DMS153 (cell line): ENCODE results near the gene OGDHL.
"Not testable (repeated sequence)": the region's sequence is repeated elsewhere in the genome, so short reads cannot be mapped to it uniquely, and the experiment has no call there.

Experiments used
- DNase-seq: peaks from one replicate; lab custom pipeline; 2025; lab: John Stamatoyannopoulos, UW

Gene OGDHL

DNA sequence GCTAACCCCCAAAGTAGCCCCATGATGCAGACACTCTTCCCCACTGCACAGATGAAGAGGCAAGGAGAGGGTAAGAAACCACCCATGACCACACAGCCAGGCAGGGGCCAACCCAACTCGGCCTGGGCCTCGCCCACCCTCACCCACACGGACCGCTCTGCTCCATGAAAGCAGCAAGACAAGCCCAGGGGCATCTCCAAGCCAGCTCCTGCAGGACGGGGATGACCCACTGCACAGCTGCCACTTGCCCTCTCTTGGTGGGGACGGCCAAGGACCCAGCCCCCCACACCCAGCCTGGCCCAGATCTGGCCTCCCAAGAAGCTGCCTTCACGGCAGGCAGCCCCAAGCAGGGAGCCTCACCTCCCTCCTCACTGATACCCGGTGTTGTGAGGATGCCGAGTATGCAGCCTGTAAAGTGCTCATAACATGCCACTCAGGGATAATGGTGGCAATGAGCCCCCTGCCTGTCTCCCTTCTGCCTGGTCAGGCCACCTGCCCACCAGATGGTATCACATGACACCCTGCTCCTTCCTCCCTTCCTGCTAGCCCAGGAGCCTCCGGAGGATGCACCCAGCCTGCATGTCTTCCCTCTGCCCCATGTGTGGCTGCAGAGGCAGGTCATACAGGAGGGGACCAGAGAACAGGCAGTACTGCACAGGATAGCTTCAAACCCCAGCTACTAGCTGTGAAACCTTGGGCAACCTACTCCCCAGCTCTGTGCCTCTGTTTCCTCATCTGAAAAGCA is 23.3 kb downstream of the OGDHL start:
- DNase-seq: no peak

DNA sequence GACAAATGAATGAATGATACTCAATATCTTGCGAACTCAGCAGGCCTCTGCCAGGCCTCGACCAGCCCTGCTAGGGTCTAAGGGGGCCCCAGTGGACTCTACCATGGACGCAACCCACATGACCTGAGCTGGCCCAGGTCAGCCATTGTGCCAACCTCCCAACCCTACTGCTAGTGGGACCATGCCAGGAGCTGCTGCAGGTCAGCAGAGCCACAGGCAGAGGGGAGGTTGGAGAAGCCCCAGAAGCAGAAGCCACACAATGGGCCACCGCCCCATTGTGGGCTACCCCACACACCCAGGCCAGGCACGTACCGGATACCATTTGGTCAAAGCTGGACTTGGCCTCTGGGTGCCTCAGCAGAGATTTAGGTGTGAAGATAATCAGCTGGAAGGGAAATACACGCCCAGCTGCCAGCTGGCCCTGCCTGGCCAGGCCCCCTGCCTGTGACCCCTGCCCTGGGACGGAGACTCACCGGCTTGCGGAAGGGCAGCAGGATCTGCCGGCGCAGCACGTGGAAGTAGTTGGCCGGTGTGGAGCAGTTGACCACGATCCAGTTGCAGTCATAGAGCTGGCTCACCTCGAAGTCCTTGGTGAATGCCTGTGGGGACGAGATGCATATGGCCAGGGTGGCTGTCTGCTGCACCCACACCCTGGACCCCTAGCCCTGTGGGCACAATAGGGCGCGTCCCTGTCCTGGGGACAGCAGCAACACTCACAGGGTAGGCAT is 24.5 kb downstream of the OGDHL start:
- no peak for DNase-seq

DNA sequence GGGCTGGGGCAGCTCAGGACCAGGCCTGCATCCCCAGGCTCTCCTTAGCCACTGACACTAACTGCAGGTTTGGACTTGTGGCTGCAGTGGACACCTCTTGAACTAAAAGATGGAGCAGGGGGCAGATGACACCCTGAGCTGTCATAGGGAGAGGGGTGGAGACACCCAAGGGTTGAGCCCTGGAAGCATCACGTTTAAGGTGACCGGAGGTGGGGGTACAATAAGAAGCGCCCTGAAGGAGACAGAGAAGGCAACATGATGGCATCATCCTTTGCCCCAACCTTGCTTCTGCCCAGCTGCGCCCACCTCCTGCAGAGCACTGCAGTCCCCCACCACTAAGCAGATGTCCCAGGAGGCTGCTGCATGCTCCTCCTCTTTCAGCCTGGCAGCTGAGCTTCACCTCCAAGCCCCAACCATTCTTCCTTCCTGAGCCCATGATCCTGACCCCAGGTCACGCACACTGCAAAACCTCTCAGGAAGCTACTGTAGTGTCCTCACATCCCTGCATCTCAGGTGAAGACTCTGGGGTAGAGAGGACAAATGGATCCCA is 25.5 kb downstream of the OGDHL start:
- no peak for DNase-seq

DNA sequence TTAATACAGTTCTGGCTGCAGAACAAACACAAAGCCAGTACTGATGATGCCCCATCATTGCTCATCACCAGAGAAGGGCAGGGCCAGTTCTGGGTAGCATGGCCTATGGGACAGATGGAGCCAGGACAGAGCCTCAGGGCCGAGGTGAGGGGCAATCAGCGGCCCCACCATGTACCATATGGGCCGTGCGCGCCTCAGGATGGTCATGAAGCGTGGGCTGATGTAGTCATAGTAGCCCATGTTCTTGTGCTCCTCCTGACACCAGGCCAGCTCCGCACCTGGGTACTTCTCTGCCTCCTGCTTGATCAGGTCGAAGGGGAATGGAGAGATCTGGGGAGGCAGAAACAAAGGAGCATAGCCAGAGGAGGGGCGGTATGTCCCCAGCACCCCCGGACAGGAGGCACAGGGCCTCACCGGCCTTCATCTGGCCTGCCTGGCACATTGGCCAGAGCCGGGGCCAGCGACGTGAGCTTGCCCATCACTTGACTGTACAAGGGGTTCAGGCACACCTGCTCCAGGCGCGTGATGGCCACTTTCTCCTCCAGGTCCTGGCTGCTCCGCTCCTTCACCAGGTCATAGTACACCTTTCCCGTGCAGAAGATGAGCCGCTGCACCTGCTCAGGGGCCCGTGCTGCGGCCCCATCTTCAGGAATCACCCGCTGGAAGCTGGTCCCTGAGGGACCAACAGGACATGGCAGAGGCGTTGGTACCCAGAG is 26.1 kb downstream of the OGDHL start:
- no peak for DNase-seq

DNA sequence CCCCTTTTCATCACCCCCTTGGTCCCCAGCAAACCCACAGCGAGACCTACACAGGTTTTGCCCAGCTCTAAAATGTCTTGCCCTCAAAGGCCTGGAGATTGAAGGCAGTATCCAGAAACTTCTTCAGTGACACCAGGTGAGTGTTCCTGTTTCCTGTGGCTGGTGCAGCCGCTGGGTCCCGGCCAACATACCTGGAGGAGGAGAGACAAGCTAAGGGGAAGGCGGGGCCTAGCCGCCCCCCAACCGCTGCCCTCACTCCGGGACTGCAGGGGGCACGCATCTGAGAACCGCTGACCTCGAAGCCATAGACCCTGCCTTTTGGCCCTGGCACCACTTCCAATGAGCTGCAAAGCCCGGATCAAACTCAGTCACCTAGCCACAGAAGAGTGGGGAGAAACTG is 27.0 kb downstream of the OGDHL start:
- no peak for DNase-seq

DNA sequence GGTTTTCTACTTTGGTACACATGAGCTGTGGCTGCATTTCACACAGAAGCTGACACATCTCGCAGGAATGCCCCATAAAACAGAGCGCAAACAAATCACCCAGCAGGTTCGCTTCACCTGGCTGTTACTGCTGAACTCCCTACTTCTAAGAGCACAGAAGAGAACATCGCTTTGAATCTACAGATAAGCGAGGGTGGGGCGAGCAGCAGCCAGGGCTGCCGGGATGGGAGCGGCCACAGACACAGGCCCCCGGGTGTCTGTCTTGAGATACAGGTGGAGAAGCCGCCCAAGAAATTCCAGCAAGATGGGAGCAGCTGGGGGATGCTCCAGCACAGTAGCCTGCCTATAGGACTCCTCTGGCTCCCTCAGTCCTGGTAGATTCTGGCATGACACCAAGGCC is 27.4 kb downstream of the OGDHL start:
- no peak for DNase-seq

DNA sequence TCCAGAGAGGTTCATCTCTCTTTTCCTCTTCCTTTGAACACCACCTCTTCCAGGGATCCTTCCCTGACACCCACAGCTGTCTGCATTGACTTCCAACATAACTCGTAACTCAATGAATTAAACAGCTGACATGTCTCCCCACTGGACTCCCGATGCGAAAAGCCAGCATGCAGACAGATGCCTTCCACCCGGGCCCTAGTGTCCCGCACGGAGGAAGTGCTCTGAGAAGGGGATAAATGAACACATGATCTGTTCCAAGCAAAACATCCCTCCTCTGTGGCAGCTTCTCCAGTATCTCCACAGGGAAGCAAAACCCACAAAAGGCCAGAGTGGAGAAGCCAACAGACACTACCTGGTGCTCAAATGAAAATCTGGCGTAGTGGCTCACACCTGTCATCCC is 28.3 kb downstream of the OGDHL start:
- DNase-seq: no peak

DNA sequence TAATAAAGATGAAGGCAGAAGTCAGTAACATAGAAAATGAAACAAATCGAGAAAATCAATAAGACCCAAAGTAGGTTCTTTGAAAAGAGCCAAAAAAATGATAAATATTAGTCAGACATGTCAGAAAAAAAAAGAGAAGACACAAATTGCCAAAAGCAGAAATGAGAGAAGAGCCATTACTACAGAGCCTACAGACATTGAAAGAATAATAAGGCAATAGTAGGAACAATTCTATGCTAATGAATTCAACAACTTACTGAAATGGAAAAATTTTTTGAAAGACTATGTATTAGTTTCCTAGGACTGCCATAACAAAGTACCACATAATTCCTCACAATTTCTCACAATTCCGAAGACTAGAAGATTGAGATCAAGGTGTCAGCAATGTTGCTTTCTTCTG is 35.5 kb downstream of the OGDHL start:
- DNase-seq: no peak

DNA sequence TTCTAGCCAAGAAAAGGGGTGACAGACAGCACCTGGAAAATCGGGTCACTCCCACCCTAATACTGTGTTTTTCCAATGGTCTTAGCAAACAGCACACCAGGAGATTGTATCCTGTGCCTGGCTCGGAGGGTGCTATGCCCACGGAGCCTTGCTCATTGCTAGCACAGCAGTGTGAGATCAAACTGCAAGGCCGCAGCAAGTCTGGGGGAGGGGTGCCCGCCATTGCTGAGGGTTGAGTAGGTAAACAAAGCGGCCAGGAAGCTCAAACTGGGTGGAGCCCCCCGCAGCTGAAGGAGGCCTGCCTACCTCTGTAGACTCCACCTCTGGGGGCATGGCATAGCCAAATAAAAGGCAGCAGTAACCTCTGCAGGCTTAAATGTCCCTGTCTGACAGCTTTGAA is 47.0 kb downstream of the OGDHL start:
- DNase-seq: not testable (repeated sequence)

DNA sequence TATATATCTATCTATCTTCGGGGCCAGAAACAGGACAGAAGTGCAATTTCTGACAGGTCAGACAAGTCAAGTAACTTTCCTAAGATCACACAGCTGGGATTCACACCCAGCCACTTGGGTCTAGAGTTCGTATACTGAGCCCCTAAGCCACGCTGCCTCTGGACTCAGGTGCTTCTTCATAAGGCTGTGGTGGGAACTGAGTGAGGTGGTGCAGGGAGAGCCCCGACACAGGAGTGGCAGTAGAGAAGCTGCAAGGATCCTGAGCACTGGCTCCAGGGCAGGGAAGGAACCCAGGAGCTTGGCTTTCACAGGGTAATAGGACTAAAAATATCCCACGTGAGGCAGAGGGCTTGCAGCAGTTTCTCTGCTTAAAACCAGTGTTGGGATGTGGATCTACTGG is 48.9 kb downstream of the OGDHL start:
- DNase-seq: no peak

DNA sequence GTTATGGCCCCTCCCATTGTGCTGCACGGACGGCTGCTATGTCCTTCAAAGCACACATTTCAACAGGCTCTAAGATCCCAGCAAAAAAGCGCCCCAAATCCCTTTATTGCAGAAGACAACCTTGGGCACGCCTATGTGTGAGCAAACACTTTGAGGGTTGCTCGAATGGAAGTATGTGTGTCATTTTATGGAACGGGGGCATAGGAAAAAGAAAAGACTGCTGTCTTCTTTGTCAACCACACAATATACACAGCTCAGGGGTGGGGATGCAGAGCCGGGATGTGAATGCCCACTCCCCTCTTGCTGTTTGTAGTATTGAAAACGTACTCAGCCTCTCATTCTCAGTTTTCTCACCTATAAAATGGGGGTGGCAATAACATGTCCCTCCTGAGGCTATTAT is 50.6 kb downstream of the OGDHL start:
- DNase-seq: no peak

DNA sequence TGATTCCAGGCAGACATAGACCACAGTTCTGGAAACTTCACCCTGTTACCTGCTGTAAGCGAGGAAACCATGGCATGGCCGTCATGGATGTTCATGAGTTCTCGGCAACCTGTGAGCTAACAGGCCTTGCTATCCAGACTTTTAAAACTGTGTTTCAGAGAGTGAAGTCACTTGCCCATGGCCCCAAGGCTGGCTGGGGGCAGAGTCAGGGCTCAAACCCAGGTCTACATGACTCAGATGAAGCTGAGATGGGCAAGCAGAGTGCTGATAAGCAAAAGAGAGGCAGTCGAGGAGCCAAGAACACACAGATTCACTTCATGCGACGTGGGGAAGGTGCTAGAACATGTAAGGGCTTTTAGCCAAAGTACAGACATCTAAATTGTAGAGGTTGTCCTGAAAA is 51.2 kb downstream of the OGDHL start:
- no peak for DNase-seq

DNA sequence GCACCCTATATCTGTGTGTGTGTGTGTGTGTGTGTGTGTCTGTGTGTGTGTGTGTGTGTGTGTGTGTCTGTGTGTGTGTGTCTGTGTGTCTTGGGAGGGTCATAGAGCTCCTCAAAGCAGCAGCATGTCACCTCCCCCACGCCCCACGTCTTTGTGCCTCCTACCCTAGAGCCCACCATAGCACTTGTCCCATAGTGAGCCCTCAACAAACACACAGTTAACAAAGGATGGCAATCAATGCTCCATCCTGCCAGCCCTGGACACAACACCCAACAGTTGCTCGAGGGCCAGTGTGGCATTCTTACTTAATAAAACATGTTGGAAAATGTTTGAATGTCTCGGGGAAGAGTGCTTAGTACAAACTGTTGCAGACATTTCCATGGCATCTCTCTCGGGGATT is 52.2 kb downstream of the OGDHL start:
- no peak for DNase-seq

DNA sequence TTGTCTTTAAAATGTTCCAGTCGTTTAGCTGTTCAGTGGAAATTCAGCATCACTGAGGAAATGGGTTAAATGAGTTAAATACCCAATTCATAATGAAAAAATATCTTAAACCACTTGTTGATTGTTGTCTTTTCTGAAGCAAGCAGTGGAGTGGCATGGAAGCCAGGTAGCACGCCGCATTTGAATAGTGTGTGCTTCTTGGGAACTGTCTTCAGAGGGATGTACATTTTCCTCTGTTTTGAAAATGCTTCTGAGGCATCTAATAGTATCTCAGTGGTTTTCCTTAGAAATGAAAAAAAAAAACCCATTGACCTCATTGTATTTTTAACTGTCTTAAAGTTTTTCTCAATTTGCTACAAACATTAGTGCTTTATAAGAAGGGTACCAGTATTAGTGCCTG is 54.5 kb downstream of the OGDHL start:
- no peak for DNase-seq

DNA sequence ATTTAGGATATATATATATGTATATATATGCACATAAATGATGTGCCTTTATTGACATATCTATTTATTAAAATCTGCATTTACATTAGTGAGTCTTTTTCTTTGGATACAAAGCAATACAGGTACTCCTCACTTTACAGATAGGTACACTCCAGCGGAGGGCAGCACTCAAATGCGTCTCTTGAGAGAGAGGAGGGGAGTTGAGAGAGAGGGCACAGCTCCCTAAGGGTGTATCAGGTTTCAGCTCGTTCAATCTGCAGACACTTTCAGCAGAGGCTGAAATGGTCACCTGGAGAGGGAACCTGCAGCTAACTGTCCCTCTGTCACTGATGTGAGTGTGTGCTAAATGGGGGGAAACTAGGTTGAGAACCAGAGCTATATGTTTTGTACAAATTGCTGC is 61.1 kb downstream of the OGDHL start:
- peak; percentile 49 for DNase-seq

DNA sequence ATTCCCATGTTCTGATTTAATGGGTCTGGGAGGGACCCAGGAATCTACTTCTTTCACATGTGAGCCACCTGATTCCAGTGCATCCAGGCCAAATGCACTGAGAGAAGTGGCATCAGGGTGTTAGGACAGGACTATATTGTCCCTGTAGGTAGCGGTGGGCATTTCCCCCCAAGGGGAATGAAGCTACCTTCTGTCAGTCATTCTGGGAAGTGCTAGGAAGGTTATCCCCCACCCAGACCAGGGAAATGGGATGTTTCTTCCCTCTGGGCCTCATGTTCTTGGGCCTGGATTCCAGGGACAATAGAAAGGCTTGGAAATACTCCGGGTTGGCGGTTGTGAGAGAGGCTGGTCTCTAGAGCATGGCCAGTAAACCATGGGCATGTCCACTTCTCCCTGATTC is 61.9 kb downstream of the OGDHL start:
- no peak for DNase-seq

DNA sequence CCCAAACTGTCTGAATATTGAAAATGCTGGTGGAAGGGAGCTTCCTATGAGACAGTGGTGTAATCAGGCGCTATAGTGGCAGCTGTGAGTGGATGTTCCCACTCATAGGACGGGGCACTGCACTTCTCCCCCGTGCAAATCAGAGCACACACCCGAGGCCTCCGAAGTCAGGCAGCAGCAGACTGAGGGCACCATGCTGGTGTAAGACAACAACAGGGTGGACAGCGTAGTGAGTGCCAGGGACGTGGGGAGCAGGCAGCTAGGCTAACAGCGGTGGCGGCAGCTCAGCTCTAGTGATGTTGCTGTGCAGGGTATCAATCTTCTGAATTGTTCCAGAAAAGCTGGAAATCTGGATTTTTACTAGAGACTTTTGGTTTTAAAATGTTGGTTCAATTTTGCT is 63.4 kb downstream of the OGDHL start:
- DNase-seq: no peak

DNA sequence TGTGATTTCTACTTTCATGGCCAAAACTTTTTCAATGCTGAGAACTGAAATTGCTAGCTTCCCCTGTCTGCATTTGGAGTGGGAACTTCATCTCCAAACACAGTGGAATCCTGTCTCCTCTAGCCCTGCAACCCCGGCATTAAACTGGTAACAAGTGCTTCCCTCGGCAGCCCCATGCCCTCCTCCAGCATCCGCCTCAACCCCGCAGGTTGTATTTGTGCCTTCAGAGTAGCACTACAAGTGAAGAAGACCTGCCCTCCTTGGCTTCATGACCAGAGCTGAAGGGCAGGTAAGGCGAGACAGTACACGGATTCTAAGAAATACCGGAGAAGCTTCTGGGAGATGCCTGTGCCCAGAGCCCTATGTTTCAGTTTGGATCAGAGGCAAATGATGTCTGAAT is 65.8 kb downstream of the OGDHL start:
- DNase-seq: no peak

DNA sequence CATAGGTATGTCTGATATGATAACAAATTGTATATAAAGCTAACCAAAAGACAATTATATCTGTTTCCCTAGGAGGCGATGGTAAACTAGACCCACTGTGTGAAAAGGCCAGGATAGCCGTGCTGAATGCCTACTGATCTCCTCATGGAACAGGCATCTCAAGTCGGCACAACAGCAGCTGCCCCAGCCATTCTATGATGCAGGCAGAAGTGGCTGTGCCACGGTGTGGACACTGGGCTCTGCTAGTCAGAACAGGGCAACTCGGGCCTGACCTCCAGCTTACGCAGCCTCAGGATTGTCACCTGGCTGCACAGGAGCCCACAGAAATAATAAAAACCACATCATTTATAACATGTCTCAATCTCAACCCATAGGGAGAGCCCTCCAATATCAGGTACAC is 67.7 kb downstream of the OGDHL start:
- no peak for DNase-seq

DNA sequence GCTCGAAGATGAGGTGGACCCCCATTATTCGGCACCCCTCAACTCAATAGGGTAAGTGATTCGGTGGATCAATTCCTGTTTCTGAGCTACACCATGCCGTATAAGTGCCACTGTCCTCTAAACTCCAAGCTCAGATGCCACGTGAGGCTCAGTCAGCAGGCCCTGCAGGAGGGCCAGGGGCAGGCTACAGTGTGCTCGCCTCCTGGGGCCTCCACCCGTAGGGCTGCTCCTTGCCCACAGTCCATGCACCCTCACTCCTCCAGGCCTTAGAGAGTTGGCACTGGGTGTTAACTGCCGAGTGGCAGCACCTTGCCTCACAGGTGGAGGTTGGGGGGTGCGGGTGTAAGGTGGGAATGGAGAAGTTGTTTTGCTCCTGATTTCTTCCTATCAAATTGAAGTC is 70.5 kb downstream of the OGDHL start:
- no peak for DNase-seq

DNA sequence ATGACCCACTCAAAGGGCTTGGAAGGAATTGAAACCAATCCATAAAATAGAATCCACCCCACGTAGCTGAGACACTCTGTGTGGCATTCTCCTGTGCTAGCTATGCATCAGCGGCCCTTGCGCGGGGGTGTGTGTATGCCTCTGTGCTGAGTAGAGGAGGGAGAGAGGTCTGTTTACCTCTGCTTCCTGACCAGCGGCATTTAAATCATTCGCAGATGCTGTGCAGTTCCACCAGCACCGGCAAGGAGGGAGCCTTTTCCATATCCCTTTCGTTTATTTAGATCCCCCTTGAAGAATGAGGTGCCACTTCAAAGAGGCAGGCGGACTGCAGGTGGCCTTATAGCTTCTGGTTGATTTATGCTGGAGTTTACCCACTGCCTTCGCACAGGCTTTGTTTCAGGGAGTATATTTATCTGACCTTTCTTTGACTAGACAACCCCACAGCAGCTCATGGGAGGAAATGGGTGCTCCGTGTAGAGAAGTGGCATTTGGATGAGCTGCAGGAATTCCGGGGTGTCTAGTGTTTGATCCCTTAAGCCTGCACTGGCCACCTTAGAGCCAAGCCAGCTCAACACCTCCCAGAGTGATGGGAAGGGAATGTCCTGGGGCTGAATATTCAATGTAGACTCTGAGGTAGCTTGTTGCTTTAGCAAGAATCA is 71.3 kb downstream of the OGDHL start:
- no peak for DNase-seq

DNA sequence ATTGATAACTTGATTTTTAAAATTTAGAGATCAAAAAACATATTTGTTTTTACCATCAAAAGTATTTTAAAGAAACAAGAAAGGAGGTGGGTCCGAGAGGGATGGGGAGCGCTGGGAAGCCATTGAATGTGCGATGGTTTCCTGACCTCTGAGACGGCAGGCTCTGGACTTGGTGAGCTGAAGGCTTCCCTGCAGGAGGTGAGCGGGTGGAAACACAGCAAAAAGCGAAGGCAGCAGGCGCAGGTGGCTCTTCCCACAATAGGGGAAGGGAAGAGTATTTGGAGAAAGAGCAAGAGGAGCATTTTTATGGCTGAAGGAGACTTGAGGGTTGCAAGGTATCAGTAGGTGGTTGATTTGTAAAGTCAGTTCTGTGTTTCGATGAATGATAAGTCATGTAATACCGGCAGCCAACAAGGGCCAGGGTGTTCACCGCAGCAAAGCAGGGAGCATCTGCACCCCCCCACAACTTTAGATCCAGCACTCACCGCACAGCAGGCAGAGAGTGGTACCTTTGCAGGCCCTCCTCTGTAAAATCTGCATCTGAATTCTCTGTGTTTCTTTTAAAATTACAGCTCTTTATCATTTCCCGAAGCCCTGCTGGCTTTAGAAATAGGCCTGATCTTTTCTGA is 72.1 kb downstream of the OGDHL start:
- DNase-seq: no peak
